CD8-positive, alpha-beta memory T cell (primary cell): ENCODE results near the gene SEC63. TPM values are rescaled to one million over a fixed set of nuclear protein-coding genes. Genes with fewer than 3 reads are reported as not detected.

Experiments
- CTCF ChIA-PET: fragments of 350-600 bp; sonication (Branson Sonifier 250); formaldehyde crosslinking; loops from one replicate; lab custom pipeline; 2021; ENCODE audit warnings: antibody characterized with exemption; lab: Charles Lee
- POLR2A ChIA-PET: fragments of 350-600 bp; sonication (Branson Sonifier 250); formaldehyde crosslinking; loops from one replicate; lab custom pipeline; 2021; ENCODE audit warnings: antibody characterized with exemption; lab: Charles Lee
- DNase-seq, 5 donors: peaks; one replicate each; pipeline versions ENCODE4 v3.0.0 to v3.0.0-alpha.2; 2020 to 2022; ENCODE audit warnings: mixed read lengths in 1 of 5
- H3K27ac ChIP-seq: one replicate; pipeline ENCODE4 v1.7.0; 2013; ENCODE audit warnings: low read depth, mild to moderate bottlenecking, low read length, moderate library complexity
- H3K27me3 ChIP-seq: 2 replicates; pipeline ENCODE4 v1.7.0; 2013; ENCODE audit warnings: low read length, mild to moderate bottlenecking; ENCODE audit not compliant: insufficient read depth, poor library complexity, severe bottlenecking
- H3K36me3 ChIP-seq: 2 replicates; pipeline ENCODE4 v1.7.0; 2013; ENCODE audit warnings: mild to moderate bottlenecking, low read length, moderate library complexity; ENCODE audit not compliant: insufficient read depth
- H3K4me1 ChIP-seq: 2 replicates; pipeline ENCODE4 v1.7.0; 2013; ENCODE audit warnings: mild to moderate bottlenecking, low read length, moderate library complexity; ENCODE audit not compliant: insufficient read depth
- H3K4me3 ChIP-seq: 2 replicates; pipeline ENCODE4 v1.7.0; 2013; ENCODE audit warnings: mild to moderate bottlenecking, low read length
- H3K9me3 ChIP-seq: 2 replicates; pipeline ENCODE4 v1.7.0; 2013; ENCODE audit warnings: mild to moderate bottlenecking, low read length
- H3K27ac Mint-ChIP-seq, 8 donors: one replicate each; pipeline ENCODE4 v1.8.0; 2020 to 2021; ENCODE audit warnings: mixed read lengths in 8 of 8, mild to moderate bottlenecking in 6 of 8, inconsistent platforms in 3 of 8, moderate library complexity in 3 of 8
- H3K27me3 Mint-ChIP-seq, 2 donors: one replicate each; pipeline ENCODE4 v1.8.0; 2020 to 2021; ENCODE audit warnings: mixed read lengths in 2 of 2, mild to moderate bottlenecking in 1 of 2, moderate library complexity in 1 of 2
- H3K36me3 Mint-ChIP-seq, 3 donors: one replicate each; pipeline ENCODE4 v1.8.0; 2020 to 2021; ENCODE audit warnings: mixed read lengths in 3 of 3, inconsistent platforms in 1 of 3, mild to moderate bottlenecking in 1 of 3
- H3K4me1 Mint-ChIP-seq, 3 donors: one replicate each; pipeline ENCODE4 v1.8.0; 2020 to 2021; ENCODE audit warnings: mixed read lengths in 3 of 3, inconsistent platforms in 1 of 3, mild to moderate bottlenecking in 1 of 3
- H3K4me3 Mint-ChIP-seq, 7 donors: one replicate each; pipeline ENCODE4 v1.8.0; 2020 to 2021; ENCODE audit warnings: mixed read lengths in 7 of 7, mild to moderate bottlenecking in 6 of 7, moderate library complexity in 4 of 7, inconsistent platforms in 2 of 7
- H3K9me3 Mint-ChIP-seq, 5 donors: one replicate each; pipeline ENCODE4 v1.8.0; 2020 to 2022; ENCODE audit warnings: mixed read lengths in 5 of 5, mild to moderate bottlenecking in 3 of 5, moderate library complexity in 2 of 5, inconsistent platforms in 1 of 5
- polyA plus RNA-seq: library from polyadenylated mRNA; unstranded; fragments of 300-500 nt; fragmentation: Illumina TruSeq; gene quantifications from one replicate; pipeline ENCODE4 v1.2.3, GENCODE V29; 2021
- total RNA-seq, 2 experiments: library from RNA; stranded (reverse); gene quantifications; one replicate each; pipeline ENCODE4 v1.2.3, GENCODE V29; 2021

SEC63 gene
- total and polyA plus RNA-seq, 3 experiments from 2014 or later: 36.4 to 85.1 (median 75.0) TPM

- POLR2A ChIA-PET: no interaction called here
These were observed 25.8 kb upstream of the SEC63 start for GRCh38 chr6:107983811-107984210.

DNA sequence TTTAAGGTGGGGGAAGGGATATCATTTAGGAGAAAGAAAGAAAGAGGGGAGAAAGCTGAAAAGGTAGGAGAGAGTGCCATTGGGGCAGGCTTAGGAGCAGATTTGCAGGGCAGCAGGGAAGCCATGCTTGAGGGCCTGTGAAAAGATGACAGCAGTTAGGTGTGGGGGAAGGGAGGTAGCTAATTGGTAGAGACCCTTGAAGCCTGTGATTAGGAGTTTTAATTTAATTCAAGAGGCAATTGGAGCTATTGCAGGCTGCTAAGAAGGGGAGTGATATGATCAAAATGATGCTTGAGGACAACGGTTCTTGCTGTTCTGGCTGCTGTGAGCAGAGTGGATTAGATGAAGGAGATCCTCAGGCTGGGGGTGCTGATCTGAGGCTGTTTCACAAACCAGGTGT, 24.5 kb upstream of the SEC63 start:
- no peak for DNase-seq
- ChIA-PET CTCF (no interaction called here), POLR2A (no interaction called here)
- no peaks in the 10 kb centered on the region for H3K36me3 Mint-ChIP-seq
- H3K4me3 ChIP-seq: no peak overlapping the region
- no peaks in the 10 kb centered on the region for H3K9me3 Mint-ChIP-seq
- no peak overlapping the region for H3K27ac ChIP-seq
- no peak overlapping the region for H3K27ac Mint-ChIP-seq
- no peaks in the 10 kb centered on the region for H3K36me3 ChIP-seq
- peaks cover 3% of the 10 kb centered on the region for H3K27me3 ChIP-seq
- peaks cover 3 to 12% of the 10 kb centered on the region in 2 donors for H3K27me3 Mint-ChIP-seq
- H3K4me1 ChIP-seq: no peaks in the 10 kb centered on the region
- no peaks in the 10 kb centered on the region for H3K4me1 Mint-ChIP-seq
- no peaks in the 10 kb centered on the region for H3K9me3 ChIP-seq
- no peak overlapping the region for H3K4me3 Mint-ChIP-seq

More at GRCh38 chr6:107983811-107984210, 25.8 kb upstream of the SEC63 start:
- Mint-ChIP-seq H3K4me1 (no peaks in the 10 kb centered on the region), H3K4me3 (no peak overlapping the region), H3K27me3 (peaks cover 6 to 12% of the 10 kb centered on the region in 2 donors), H3K36me3 (no peaks in the 10 kb centered on the region), H3K27ac (no peak overlapping the region), H3K9me3 (no peaks in the 10 kb centered on the region)
- H3K27ac ChIP-seq: no peak overlapping the region
- H3K36me3 ChIP-seq: no peaks in the 10 kb centered on the region
- CTCF ChIA-PET: no interaction called here
- DNase-seq: no peak
- no peaks in the 10 kb centered on the region for H3K9me3 ChIP-seq
- H3K4me1 ChIP-seq: no peaks in the 10 kb centered on the region
- peaks cover 3% of the 10 kb centered on the region for H3K27me3 ChIP-seq
- H3K4me3 ChIP-seq: no peak overlapping the region

- H3K27ac Mint-ChIP-seq: no peak overlapping the region
- no peak for DNase-seq
- H3K4me1 ChIP-seq: no peaks in the 10 kb centered on the region
- POLR2A ChIA-PET: interaction anchor here (0.6 kb wide), 1 partner anchor 188 kb away, joined by 5 read pairs; no protein-coding TSS in a partner anchor
- H3K4me3 Mint-ChIP-seq: no peak overlapping the region
- H3K4me3 ChIP-seq: no peak overlapping the region
- peaks cover 3% of the 10 kb centered on the region for H3K27me3 ChIP-seq
- H3K4me1 Mint-ChIP-seq: no peaks in the 10 kb centered on the region
- H3K27ac ChIP-seq: no peak overlapping the region
- H3K27me3 Mint-ChIP-seq: peaks cover 3 to 12% of the 10 kb centered on the region in 2 donors
- no peaks in the 10 kb centered on the region for H3K9me3 Mint-ChIP-seq
- no peaks in the 10 kb centered on the region for H3K9me3 ChIP-seq
- CTCF ChIA-PET: interaction anchor here (0.7 to 2.9 kb wide), 2 partner anchors 8 to 112 kb away, joined by 3 to 9 read pairs; no protein-coding TSS in a partner anchor
- H3K36me3 ChIP-seq: no peaks in the 10 kb centered on the region
- no peaks in the 10 kb centered on the region for H3K36me3 Mint-ChIP-seq
These were observed 23.7 kb upstream of the SEC63 start for GRCh38 chr6:107981695-107982094.

DNA sequence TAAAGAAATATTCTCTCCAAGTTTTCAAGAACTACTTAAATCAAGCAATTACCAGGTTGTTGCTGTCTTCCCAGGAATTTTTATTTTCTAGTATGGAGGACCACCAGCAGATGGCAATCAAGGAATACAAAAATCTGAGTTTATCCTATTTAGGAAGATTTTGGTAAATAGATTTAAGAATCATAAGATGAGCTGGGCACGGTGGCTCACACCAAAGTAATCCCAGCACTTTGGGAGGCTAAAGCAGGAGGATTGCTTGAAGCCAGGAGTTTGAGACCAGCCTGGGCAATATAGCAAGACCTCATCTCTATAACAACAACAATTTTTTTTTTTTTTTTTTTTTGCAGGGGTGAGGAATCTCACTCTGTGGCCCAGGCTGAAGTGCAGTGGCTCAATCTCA, 19.3 kb upstream of the SEC63 start:
- H3K4me1 Mint-ChIP-seq: peaks cover 4 to 14% (median 11%) of the 10 kb centered on the region in 3 donors
- no peak for DNase-seq
- H3K4me3 ChIP-seq: no peak overlapping the region
- H3K4me1 ChIP-seq: no peaks in the 10 kb centered on the region
- no peak overlapping the region for H3K4me3 Mint-ChIP-seq
- H3K27me3 Mint-ChIP-seq: peaks cover 1 to 5% of the 10 kb centered on the region in 2 donors
- H3K9me3 ChIP-seq: no peaks in the 10 kb centered on the region
- POLR2A ChIA-PET: no interaction called here
- no peaks in the 10 kb centered on the region for H3K36me3 Mint-ChIP-seq
- H3K36me3 ChIP-seq: no peaks in the 10 kb centered on the region
- H3K9me3 Mint-ChIP-seq: no peaks in the 10 kb centered on the region
- CTCF ChIA-PET: no interaction called here
- H3K27ac ChIP-seq: no peak overlapping the region
- H3K27ac Mint-ChIP-seq: no peak overlapping the region
- H3K27me3 ChIP-seq: peaks cover 3% of the 10 kb centered on the region

- POLR2A ChIA-PET: no interaction called here
- Mint-ChIP-seq H3K27me3 (peaks cover 0 to 1% of the 10 kb centered on the region in 2 donors), H3K4me1 (peaks cover 4 to 15% (median 12%) of the 10 kb centered on the region in 3 donors), H3K9me3 (no peaks in the 10 kb centered on the region), H3K36me3 (no peaks in the 10 kb centered on the region), H3K4me3 (no peak overlapping the region), H3K27ac (peak overlapping the region in 1 of 8 donors; percentile 33)
- no peak for DNase-seq
- CTCF ChIA-PET: no interaction called here
- no peaks in the 10 kb centered on the region for H3K4me1 ChIP-seq
- no peak overlapping the region for H3K4me3 ChIP-seq
- H3K36me3 ChIP-seq: no peaks in the 10 kb centered on the region
- no peaks in the 10 kb centered on the region for H3K9me3 ChIP-seq
- H3K27me3 ChIP-seq: no peaks in the 10 kb centered on the region
- no peak overlapping the region for H3K27ac ChIP-seq
These were observed 18.3 kb upstream of the SEC63 start for GRCh38 chr6:107976155-107976783.

- H3K27ac Mint-ChIP-seq: no peak overlapping the region
These were observed 15.6 kb upstream of the SEC63 start for GRCh38 chr6:107973594-107973993.

GRCh38 chr6:107972413-107973096, 14.5 kb upstream of the SEC63 start:
- peaks cover 0 to 2% of the 10 kb centered on the region in 2 donors for H3K27me3 Mint-ChIP-seq
- DNase-seq: no peak
- H3K9me3 Mint-ChIP-seq: no peaks in the 10 kb centered on the region
- POLR2A ChIA-PET: no interaction called here
- no peaks in the 10 kb centered on the region for H3K9me3 ChIP-seq
- H3K4me3 ChIP-seq: no peak overlapping the region
- H3K27ac Mint-ChIP-seq: peak overlapping the region in 1 of 8 donors; percentile 92
- no peaks in the 10 kb centered on the region for H3K36me3 Mint-ChIP-seq
- no peaks in the 10 kb centered on the region for H3K27me3 ChIP-seq
- no peak overlapping the region for H3K27ac ChIP-seq
- no peak overlapping the region for H3K4me3 Mint-ChIP-seq
- no peaks in the 10 kb centered on the region for H3K36me3 ChIP-seq
- no peaks in the 10 kb centered on the region for H3K4me1 ChIP-seq
- CTCF ChIA-PET: no interaction called here
- peaks cover 4 to 15% (median 12%) of the 10 kb centered on the region in 3 donors for H3K4me1 Mint-ChIP-seq

More at GRCh38 chr6:107973594-107973993, 15.6 kb upstream of the SEC63 start:
- H3K36me3 Mint-ChIP-seq: no peaks in the 10 kb centered on the region
- peaks cover 0 to 2% of the 10 kb centered on the region in 2 donors for H3K27me3 Mint-ChIP-seq
- no peaks in the 10 kb centered on the region for H3K9me3 ChIP-seq
- H3K9me3 Mint-ChIP-seq: no peaks in the 10 kb centered on the region
- H3K36me3 ChIP-seq: no peaks in the 10 kb centered on the region
- H3K27me3 ChIP-seq: no peaks in the 10 kb centered on the region
- H3K4me3 Mint-ChIP-seq: no peak overlapping the region
- ChIA-PET CTCF (no interaction called here), POLR2A (no interaction called here)
- H3K4me1 ChIP-seq: no peaks in the 10 kb centered on the region
- DNase-seq: no peak
- H3K27ac ChIP-seq: no peak overlapping the region
- no peak overlapping the region for H3K4me3 ChIP-seq
- peaks cover 4 to 15% (median 12%) of the 10 kb centered on the region in 3 donors for H3K4me1 Mint-ChIP-seq

- ChIA-PET CTCF (no interaction called here), POLR2A (no interaction called here)
- H3K27me3 Mint-ChIP-seq: peaks cover 0 to 2% of the 10 kb centered on the region in 2 donors
- no peaks in the 10 kb centered on the region for H3K27me3 ChIP-seq
- peaks cover 4 to 15% (median 12%) of the 10 kb centered on the region in 3 donors for H3K4me1 Mint-ChIP-seq
- no peaks in the 10 kb centered on the region for H3K36me3 ChIP-seq
- H3K4me3 ChIP-seq: no peak overlapping the region
- no peaks in the 10 kb centered on the region for H3K36me3 Mint-ChIP-seq
- no peak overlapping the region for H3K27ac Mint-ChIP-seq
- no peaks in the 10 kb centered on the region for H3K4me1 ChIP-seq
- no peaks in the 10 kb centered on the region for H3K9me3 ChIP-seq
- H3K9me3 Mint-ChIP-seq: no peaks in the 10 kb centered on the region
- no peak overlapping the region for H3K4me3 Mint-ChIP-seq
- no peak for DNase-seq
- H3K27ac ChIP-seq: no peak overlapping the region
These were observed 13.2 kb upstream of the SEC63 start for GRCh38 chr6:107971181-107971580.
